Measurements from ENCODE around the gene ATP5F1B.
"Not testable (repeated sequence)": the region's sequence is repeated elsewhere in the genome, so short reads cannot be mapped to it uniquely, and the experiment has no call there.

ATP5F1B gene

DNA sequence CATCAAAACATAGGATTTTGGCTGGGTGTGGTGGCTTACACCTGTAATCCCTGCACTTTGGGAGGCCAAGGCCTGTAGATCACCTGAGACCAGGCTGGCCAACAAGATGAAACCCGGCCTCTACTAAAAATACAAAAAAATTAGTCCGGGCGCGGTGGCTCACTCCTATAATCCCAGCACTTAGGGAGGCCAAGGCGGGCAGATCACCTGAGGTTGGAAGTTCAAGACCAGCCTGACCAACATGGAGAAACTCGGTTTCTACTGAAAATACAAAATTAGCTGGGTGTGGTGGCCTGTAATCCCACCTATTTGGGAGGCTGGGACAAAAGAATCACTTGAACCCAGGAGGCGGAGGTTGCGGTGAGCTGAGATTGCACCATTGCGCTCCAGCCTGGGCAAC is 2.2 kb upstream of the ATP5F1B start:
- DNase-seq (ENCODE audit: low read depth): not testable (repeated sequence)

DNA sequence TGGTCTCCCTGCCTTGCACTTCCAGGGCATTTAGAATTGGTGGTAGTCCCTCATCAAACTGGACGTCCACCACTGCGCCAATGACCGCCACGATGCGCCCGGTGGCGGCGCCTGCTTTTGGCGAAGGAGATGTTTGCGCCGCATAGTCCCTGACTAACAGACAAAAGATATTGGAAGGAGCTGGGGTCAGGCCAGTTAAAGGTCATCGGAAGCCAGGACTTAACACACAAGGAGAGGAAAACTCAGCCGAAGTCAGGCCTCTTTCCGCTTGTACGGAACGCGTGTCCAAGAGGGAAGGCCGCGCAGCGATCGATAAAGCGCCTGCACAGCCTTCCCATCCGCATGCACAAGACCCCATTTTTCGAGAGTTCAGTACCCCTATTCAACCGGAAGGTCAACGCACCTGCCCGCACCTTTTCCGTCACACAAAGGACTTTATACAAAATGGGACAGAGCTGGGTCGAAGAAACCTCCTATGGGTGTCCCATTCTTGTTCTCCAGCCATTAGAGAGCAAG is 525 bp downstream of the ATP5F1B start:
- DNase-seq (ENCODE audit: low read depth): no peak

DNA sequence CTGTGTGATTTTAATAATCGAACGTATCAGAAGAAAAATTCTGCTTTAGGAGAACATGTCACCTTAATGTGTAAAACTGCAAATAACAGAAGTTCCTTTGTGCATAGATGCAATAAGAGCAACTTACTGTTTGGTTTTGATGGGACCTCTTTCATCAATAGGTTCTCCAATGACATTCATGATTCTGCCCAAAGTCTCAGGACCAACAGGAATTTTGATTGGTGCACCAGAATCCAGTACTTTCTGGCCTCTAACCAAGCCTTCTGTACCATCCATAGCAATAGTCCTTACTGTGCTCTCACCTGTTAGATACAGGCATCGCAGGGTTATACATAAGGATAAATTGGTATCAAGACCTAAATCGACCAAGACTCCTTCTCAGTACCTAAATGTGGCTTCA is 1.1 kb downstream of the ATP5F1B start:
- no peak for DNase-seq (ENCODE audit: low read depth)

- no peak for DNase-seq (ENCODE audit: low read depth)
Observed at GRCh38 chr12:56641219-56641618, 4.6 kb downstream of the ATP5F1B start.

- DNase-seq (ENCODE audit: low read depth): no peak
Observed at GRCh38 chr12:56637621-56638020, 8.2 kb downstream of the ATP5F1B start.

DNA sequence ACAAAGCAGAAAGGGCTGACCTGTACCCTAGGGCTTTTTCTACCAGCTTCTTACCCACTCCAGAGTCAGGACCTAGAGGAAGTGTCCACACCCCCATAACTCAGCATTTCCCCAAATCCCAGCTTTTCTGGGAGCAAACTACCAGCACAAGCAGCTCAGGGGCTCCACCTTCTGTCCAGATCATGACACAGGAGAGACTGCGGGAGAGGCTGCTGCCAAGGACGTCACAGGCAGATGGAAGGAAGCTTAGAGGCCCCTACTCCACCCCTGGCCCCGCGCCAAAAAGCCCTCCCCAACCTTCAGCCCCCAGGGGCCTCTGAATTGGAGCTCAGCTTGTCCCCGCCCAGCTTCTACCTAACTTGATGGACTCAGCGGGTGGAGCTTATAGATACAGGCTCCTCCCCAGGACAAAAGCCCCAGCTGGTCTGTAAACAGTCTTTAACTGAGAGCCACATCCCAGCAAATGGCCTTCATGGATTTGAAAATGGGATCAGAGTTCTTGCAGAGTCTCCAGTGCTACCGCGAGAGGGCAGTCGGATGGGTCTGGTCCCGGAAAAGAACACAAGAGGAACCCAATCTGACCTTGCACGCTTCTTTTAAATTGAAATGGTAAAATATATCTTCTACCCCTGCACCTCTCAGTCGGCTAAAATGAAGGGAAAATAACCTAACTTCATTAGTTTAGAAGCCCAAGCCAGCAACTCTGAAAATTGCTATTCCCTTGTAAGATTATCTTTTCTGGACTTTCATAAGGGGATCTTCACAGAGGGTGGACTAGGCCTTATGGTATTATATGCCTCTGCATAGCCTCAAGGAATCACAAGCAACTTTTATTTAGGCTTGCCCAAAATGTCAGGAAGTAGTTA is 8.9 kb downstream of the ATP5F1B start:
- peak; percentile 100 for DNase-seq (ENCODE audit: low read depth)

- peak; percentile 79 for DNase-seq (ENCODE audit: low read depth)
Observed at GRCh38 chr12:56635806-56636674, 9.7 kb downstream of the ATP5F1B start.

- DNase-seq (ENCODE audit: low read depth): peak; percentile 74
Observed at GRCh38 chr12:56634837-56635791, 10.7 kb downstream of the ATP5F1B start.

DNA sequence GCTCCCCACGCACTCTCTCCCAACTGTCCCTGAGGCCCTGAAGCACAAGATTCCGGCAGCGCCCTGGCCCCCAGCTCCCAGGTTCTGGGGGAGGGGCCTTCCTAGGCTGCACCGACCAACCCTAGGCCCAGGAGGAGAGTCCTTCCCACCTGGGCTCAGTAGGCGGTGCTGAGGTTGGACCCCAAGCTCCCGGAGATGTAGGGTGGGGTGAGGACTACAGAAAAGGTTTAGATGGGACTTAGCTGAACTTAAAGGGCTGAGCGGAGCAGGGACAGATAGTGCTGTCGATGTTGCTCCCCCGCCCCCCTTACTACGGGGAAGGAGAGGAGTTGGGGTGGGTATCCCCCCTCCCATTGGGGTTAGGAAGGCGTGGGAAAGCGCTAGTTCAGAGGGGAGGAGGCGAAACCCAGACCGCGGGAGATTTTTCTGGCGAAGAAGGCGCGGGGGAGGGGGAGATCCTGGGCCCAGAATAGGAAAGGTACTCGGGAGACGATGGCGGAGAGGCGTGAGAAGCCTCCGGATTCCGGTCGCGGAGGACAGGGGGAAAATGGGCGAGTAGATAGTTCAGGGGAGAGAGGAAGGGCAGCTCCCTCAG is 11.4 kb downstream of the ATP5F1B start:
- DNase-seq (ENCODE audit: low read depth): no peak

DNA sequence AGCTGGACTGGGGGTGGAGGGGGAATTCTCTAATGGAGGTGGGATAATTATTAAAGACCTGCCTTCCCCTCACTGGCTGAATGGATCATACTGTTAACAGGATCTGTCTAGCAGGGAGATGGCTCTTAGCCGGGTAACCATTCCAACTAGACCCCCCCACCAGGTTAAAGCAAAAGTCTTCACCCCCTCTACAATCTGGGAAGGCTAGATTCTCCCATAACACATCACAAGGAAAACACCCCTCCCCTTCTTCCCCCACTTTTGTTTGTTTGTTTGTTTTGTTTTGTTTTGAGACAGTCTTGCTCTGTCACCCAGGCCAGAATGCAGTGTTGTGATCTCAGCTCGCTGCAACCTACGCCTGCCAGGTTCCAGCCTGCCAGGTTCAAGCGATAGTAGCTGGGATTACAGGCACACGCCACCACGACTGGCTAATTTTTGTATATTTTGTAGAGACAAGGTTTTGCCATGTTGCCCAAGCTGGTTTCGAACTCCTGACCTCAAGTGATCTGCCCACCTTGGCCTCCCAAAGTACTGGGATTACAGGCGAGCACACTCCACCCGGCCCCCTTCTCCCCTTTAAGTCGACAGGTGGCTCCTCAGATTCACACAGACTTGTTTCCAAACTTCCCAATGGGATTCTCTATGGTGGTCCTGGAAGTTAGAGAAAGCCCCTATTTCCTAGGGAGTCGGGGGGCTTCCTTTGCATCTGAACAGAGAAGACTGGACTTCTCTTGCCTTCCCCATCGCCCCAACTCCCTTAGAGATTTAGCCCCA is 12.1 kb downstream of the ATP5F1B start:
- DNase-seq (ENCODE audit: low read depth): no peak

- DNase-seq (ENCODE audit: low read depth): no peak
Observed at GRCh38 chr12:56632701-56633467, 12.9 kb downstream of the ATP5F1B start.

DNA sequence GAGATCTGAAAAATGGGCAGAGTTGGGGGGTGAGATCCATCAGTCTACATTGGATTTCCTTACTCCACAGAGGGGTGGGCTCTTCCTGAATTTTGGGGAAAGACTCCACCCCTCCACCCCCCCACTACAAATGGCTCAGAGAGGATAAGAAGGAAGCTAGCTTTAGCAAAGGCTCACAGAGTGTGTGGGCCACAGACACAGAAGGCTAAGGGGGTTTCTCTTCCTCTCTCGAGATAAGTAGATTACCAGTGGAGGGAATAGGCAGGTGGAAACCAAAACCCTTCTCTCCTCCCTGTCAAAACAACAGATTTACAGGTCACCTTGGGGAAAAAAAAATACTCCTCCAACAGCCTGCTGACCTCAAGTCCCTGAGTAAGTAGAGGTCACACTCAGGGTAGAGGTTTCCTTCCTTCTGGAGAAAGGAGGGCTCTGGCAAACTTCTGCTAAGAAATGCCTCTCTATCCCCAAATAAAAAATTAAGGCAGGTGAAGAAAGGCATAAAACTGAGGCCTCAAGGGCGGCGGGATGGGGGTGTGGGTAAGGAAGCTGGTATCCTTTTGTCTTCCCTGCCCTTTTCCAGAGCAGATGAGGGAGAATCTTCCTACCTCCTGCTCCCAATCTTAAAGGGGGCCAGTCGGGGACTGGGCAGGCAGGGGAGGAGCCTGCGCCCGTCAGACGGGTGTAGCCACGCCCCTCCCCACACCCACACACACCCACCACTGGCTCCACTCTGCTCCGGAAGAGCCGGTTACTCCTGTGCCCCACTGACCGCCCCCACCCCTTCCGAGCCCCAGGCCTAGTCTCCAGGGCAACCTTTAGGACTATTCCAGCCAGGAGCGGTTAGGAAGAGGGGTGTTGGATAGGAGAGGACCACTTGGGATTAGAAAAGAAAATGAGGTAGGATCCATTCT is 13.7 kb downstream of the ATP5F1B start:
- no peak for DNase-seq (ENCODE audit: low read depth)

DNA sequence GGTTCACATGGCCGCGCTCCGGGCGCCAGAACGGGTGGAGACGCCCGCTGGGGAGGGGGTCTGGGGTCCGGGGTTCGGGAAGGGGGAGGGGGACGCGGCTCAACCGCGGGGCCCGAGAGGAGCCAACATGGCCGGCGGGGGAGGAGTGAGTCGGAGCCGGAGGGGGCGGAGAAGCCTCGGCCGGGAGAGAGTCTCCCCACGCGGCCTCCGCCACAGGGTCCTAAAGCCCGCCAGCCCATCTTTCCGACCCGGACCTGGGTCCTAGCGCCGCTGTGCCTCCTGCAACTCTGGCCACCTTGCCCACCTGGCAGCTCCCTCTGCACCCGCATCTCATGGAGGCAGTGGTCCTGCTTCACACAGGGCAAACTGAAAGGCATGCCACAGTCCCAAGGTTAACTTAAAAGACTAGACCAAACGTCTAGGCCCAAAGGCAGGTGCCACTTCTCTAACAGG is 15.6 kb downstream of the ATP5F1B start, which contains the start of gene BAZ2A:
Gene BAZ2A (minus strand): TSS at position 147 of the 453 bp plus-strand sequence. CDS start 12,796 bp downstream, outside the sequence.
- DNase-seq (ENCODE audit: low read depth): peak; percentile 50

DNA sequence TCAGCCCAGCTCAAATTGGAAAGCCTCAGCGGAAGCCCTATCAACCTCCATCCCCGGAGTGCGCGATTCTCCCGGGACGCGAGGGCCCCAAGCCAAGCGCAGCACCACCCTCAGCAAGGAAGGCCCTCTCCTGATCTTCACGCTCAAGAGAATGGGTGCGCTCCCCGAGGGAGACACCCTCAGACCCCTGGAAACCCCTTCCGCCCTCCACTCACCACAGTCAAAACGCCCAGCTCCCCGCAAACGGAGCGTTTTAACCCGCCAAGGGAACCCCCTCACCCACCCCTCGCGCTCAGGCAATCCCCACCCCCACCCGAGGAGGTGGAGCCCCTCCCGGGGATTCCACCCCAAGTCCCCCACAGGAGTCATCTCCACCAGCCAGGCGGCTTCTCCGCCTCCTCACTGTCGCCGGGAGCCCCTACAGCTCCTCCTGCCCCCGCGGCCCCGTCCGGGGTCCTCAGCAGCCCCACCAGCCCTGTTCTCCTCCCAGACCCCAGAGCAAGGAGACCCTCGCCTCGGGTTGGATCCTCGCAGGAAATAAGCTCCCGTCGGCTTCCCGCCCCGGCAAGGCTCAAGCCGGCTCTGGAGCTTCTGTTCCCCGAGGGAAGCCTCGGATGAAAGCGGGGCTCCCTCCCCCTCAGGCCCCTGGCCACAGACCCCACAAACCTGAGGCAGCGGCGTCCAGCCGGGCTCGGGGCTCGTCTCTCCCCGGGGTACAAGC is 16.2 kb downstream of the ATP5F1B start:
- DNase-seq (ENCODE audit: low read depth): no peak

GRCh38 chr12:56628671-56629458 is 16.9 kb downstream of the ATP5F1B start:
- peak; percentile 59 for DNase-seq (ENCODE audit: low read depth)

- no peak for DNase-seq (ENCODE audit: low read depth)
Observed at GRCh38 chr12:56626701-56627100, 19.1 kb downstream of the ATP5F1B start.

- DNase-seq (ENCODE audit: low read depth): no peak
Observed at GRCh38 chr12:56622535-56622934, 23.2 kb downstream of the ATP5F1B start.
